ENCODE data around the gene DICER1. TPM values are rescaled to one million over a fixed set of nuclear protein-coding genes. Genes with fewer than 3 reads are reported as not detected.

The DICER1 gene
- polyA plus RNA-seq, 1 donor from 2014 or later = 93.8 TPM

- H2AFZ ChIP-seq (ENCODE audit: low read depth, low read length) = no peak overlapping the region
- TF ChIP-seq REST (IDR thresholded peaks at IDR 0.05; ENCODE audit: borderline replicate concordance) = no peak
Measured at GRCh38 chr14:95064256-95064655, 93.1 kb downstream of the DICER1 start.

GRCh38 chr14:95063391-95063790 lies 93.9 kb downstream of the DICER1 start:
- no peak for TF ChIP-seq POLR2AphosphoS5 (IDR thresholded peaks at IDR 0.05)
- no peak for TF ChIP-seq REST (IDR thresholded peaks at IDR 0.05; ENCODE audit: borderline replicate concordance)
- no peak for TF ChIP-seq MXI1 (conservative IDR thresholded peaks at IDR 0.05; ENCODE audit: poor library complexity, severe bottlenecking)
- TF ChIP-seq CTCF (IDR thresholded peaks at IDR 0.05; ENCODE audit: poor library complexity, severe bottlenecking) = no peak
- TF ChIP-seq RAD21 (conservative IDR thresholded peaks at IDR 0.05) = no peak
- TF ChIP-seq EZH2 (IDR thresholded peaks at IDR 0.05; ENCODE audit: borderline replicate concordance, insufficient read depth, low read length, poor library complexity, severe bottlenecking) = no peak
- no peak for TF ChIP-seq TAF1 (IDR thresholded peaks at IDR 0.05; ENCODE audit: low read depth)
- TF ChIP-seq EP300 (conservative IDR thresholded peaks at IDR 0.05; ENCODE audit: poor library complexity, severe bottlenecking) = no peak
- TF ChIP-seq SMC3 (conservative IDR thresholded peaks at IDR 0.05; ENCODE audit: poor library complexity) = no peak
- Histone ChIP-seq H3K4me2 (ENCODE audit: low read length) (no peak overlapping the region), H3K36me3 (ENCODE audit: insufficient read depth, low read length) (no peaks in the 10 kb centered on the region), H2AFZ (ENCODE audit: low read depth, low read length) (no peak overlapping the region), H4K20me1 (ENCODE audit: insufficient read depth) (no peaks in the 10 kb centered on the region), H3K79me2 (replicated peaks; ENCODE audit: insufficient read depth, low read length) (no peaks in the 10 kb centered on the region), H3K9ac (ENCODE audit: low read length) (no peak overlapping the region), H3K9me3 (ENCODE audit: low read length) (no peaks in the 10 kb centered on the region), H3F3A (ENCODE audit: insufficient read depth, low read length, poor library complexity, severe bottlenecking) (no peaks in the 10 kb centered on the region), H3K27me3 (ENCODE audit: insufficient read depth, low read depth, low read length) (no peaks in the 10 kb centered on the region), H3K9me2 (ENCODE audit: insufficient read depth, low read length) (no peaks in the 10 kb centered on the region), H3K4me3 (ENCODE audit: low read length) (no peak overlapping the region), H3K27ac (ENCODE audit: low read length) (no peak overlapping the region)

More at GRCh38 chr14:95064256-95064655, 93.1 kb downstream of the DICER1 start:
- no peaks in the 10 kb centered on the region for H4K20me1 ChIP-seq (ENCODE audit: insufficient read depth)
- H3K27ac ChIP-seq (ENCODE audit: low read length) = no peak overlapping the region
- no peaks in the 10 kb centered on the region for H3K9me2 ChIP-seq (ENCODE audit: insufficient read depth, low read length)
- no peaks in the 10 kb centered on the region for H3F3A ChIP-seq (ENCODE audit: insufficient read depth, low read length, poor library complexity, severe bottlenecking)
- no peaks in the 10 kb centered on the region for H3K27me3 ChIP-seq (ENCODE audit: insufficient read depth, low read depth, low read length)
- H3K9ac ChIP-seq (ENCODE audit: low read length) = no peak overlapping the region
- no peak overlapping the region for H3K4me3 ChIP-seq (ENCODE audit: low read length)
- no peak overlapping the region for H3K4me2 ChIP-seq (ENCODE audit: low read length)
- H3K36me3 ChIP-seq (ENCODE audit: insufficient read depth, low read length) = no peaks in the 10 kb centered on the region
- H3K9me3 ChIP-seq (ENCODE audit: low read length) = no peaks in the 10 kb centered on the region
- H3K79me2 ChIP-seq (replicated peaks; ENCODE audit: insufficient read depth, low read length) = no peaks in the 10 kb centered on the region

Data from neural cell (in vitro differentiated cells).